ENCODE measurements around the gene KRT80. TPM values are rescaled to one million over a fixed set of nuclear protein-coding genes. Genes with fewer than 3 reads are reported as not detected.
A peak's percentile ranks its signal among the peaks of the same experiment; 100 is the strongest.
"Not testable (repeated sequence)": the region's sequence is repeated elsewhere in the genome, so short reads cannot be mapped to it uniquely, and the experiment has no call there.

Gene KRT80
- polyA plus RNA-seq, 2 of the 4 experiments (the other 2 are of a cell fraction), result 38.3 to 63.1 TPM

- TF ChIP-seq BCL3 (IDR thresholded peaks at IDR 0.05), result no peak
- TF ChIP-seq NR3C1 (IDR thresholded peaks at IDR 0.05), result no peak
- no peak for TF ChIP-seq HOXB5 (CRISPR knock-in tag; IDR thresholded peaks at IDR 0.05)
- TF ChIP-seq KDM5A (IDR thresholded peaks at IDR 0.05), result no peak
- TF ChIP-seq PBX3 (IDR thresholded peaks at IDR 0.05), result peak; percentile 86
- no peak for TF ChIP-seq ZC3H11A (IDR thresholded peaks at IDR 0.05)
- no peak for TF ChIP-seq REST (IDR thresholded peaks at IDR 0.05)
- peak; percentile 77 for TF ChIP-seq FOSB (CRISPR knock-in tag; IDR thresholded peaks at IDR 0.05)
- no peak for TF ChIP-seq HOXB13 (CRISPR knock-in tag; IDR thresholded peaks at IDR 0.05; ENCODE audit: low read depth)
- no peak for TF ChIP-seq SREBF2 (IDR thresholded peaks at IDR 0.05)
- TF ChIP-seq MYC (IDR thresholded peaks at IDR 0.05; ENCODE audit: borderline replicate concordance, low read length), result no peak
- no peak for TF ChIP-seq ESRRA (IDR thresholded peaks at IDR 0.05; ENCODE audit: borderline replicate concordance, low read length)
- TF ChIP-seq HMGXB4 (CRISPR knock-in tag; IDR thresholded peaks at IDR 0.05; ENCODE audit: borderline replicate concordance), result no peak
These were observed 49.5 kb upstream of the KRT80 start (continued) for GRCh38 chr12:52241205-52241842.

GRCh38 chr12:52240247-52240646 lies 48.4 kb upstream of the KRT80 start:
- peak overlapping the region; percentile 99 for H3K4me2 ChIP-seq
- 62% methylated on average over 6 of the region's 6 CpGs for WGBS (ENCODE audit: missing lambda C conversion rate)
- 0 out of 3 replicates have a peak overlapping the region, but pooled peaks have one; percentile 93 for H3K4me3 ChIP-seq
- not testable (repeated sequence) for H3K9me3 ChIP-seq; DNase-seq (ENCODE audit: low read depth in 1 of 2, low spot score in 1 of 2); FAIRE-seq; ATAC-seq
- CTCF ChIA-PET, result interaction anchor here (3.1 to 13.1 kb wide), 4 partner anchors 18 to 83 kb away, joined by 15 to 182 read pairs (median 38); no protein-coding TSS in a partner anchor
- H3K27ac ChIP-seq, result peak overlapping the region; percentile 97; a peak in 5 of 6 replicates
- peaks cover 99% of the 10 kb centered on the region for H3K4me1 ChIP-seq
- 0 out of 2 replicates have a peak, but pooled peaks have one; percentile 56 for TF ChIP-seq TP53 (CRISPR knock-in tag; IDR thresholded peaks at IDR 0.05)
- peak; percentile 66; the same call in 1 of the 2 replicates for TF ChIP-seq RARB (CRISPR knock-in tag; IDR thresholded peaks at IDR 0.05)
- TF ChIP-seq HOXA7 (CRISPR knock-in tag; IDR thresholded peaks at IDR 0.05), result 0 out of 2 replicates have a peak, but pooled peaks have one; percentile 36
- TF ChIP-seq HMGXB4 (CRISPR knock-in tag; IDR thresholded peaks at IDR 0.05; ENCODE audit: borderline replicate concordance), result 0 out of 2 replicates have a peak, but pooled peaks have one; percentile 57
- POLR2A ChIA-PET, result interaction anchor here (2.4 to 7.4 kb wide), 2 partner anchors 40 to 45 kb away, joined by 7 to 54 read pairs; no protein-coding TSS in a partner anchor
